COR-L47 (cell line): ENCODE measurements around the gene NOTCH4.
"Not testable (repeated sequence)": the region's sequence is repeated elsewhere in the genome, so short reads cannot be mapped to it uniquely, and the experiment has no call there.

Experiments
- DNase-seq: peaks from one replicate; lab custom pipeline; 2025; lab: John Stamatoyannopoulos, UW

Gene NOTCH4

DNA sequence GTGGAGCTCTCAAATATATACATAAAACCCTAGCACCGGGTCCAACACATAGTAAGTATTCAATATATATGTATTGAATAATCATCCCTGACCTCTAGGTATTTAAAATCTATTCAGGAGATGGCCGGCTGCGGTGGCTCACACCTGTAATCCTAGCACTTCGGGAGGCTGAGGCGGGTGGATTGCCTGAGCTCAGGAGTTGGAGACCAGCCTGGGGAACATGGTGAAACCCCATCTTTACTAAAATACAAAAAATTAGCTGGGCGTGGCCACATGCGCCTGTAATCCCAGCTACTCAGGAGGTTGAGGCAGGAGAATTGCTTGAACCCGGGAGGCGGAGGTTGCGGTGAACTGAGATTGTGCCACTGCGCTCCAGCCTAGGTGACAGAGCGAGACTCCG is 30.8 kb downstream of the NOTCH4 start:
- DNase-seq = not testable (repeated sequence)

DNA sequence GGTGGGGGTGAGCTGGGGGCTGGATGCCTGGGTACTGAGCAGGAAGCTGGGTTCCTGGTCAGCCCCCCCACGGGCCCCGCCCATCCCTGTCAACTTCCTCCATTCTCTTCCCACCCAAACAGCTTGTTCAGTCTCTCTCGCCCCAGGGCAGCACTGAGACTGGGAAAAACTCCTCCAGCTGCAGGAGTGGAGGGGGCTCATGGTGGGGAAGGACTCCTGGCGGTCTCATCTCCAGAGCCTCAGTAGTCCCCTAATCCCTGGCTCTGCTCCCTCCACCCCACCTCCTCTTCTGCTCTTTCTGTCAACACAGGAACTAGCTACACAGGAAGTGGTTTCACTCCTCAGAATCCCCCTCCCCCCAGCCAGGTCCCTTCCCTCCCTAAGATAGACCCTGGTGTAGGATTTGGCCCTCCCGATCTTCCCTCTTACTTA is 31.2 kb downstream of the NOTCH4 start, which contains the start of gene GPSM3:
Gene GPSM3, minus strand, starts transcription at position 36 of the 432 bp plus-strand sequence. CDS start 130 bp downstream, outside the sequence.
- peak; percentile 11 for DNase-seq

DNA sequence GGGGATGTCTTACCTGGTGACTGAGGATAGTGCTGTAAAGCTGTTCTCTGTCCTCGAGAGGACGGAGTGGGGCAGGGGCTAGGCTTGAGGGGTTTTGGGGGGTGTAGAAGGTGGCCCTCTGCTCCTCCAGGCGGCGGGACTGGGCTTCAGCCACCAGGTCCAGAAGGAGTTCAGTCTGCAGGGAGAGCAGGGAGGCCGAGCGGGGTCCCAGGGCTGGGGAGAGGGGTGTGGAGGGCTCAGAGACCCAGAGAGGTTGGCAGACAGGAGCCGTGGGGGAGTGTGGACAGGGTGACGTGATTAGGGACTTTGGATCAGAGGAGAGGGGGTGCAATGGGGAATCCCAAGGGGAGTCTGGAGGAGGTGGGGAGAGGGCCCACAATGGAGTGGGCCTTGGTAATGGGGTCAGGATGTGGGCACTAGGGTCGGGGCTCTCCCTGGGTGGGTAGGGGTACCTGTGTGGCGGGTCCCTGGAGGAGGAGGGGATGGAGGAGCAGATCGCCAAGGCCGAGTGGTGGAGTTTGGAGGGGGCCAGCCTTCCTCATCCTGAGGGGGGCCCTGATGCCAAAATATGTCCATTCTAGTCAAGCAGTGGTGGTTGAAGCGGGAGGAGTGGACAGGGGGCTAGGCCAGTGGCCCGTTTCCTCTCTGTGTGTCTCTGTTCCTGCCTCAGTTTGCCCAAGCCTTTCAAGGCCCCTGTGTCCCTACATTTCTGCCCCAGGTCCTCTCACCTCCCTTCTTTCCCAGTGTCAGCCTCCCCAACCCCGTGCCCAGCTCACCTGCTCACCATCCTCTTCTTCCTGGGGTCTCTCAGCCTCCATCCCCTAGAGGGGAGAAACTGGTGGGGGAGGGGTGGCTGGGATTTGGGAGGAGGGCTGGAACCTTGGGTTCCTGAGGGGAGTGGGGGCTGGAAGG is 31.9 kb downstream of the NOTCH4 start:
- no peak for DNase-seq

DNA sequence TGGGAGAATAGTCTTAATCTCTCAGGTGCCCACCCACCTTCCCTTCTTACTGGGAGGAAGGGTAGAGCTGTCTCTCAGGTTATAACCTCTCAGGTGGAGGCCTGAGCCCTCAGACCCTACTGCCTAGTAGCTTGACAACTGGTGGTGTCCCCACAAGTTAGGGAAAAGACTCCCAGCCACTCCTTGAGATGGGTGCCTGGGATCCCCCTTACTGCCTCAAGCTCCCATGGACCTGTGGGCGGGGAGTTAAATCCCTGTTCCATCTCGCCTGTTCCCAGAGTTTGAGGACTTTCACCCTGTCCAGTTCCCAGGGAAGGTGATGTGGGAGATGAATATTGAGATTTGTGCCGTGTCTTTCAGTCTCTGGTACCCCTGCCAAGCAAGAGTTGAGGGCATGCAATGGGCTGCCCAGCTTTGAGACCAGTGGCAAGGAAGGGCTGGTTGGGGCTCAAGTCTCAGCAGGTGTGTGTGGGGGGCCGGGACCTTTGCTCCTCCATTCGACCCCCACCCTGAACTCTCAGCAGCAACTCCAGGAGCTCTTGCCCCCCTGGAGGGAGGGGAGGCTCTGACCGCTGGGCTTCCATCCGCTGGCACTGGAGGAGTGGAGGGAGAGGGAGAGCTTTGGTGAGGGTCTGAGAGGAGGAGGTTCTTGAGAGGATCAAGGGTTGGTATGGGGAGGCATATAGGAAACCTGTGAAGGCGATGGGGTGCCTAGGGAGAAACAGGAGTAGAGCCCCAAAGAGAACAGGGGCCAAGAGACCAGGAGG is 32.8 kb downstream of the NOTCH4 start:
- DNase-seq = no peak

DNA sequence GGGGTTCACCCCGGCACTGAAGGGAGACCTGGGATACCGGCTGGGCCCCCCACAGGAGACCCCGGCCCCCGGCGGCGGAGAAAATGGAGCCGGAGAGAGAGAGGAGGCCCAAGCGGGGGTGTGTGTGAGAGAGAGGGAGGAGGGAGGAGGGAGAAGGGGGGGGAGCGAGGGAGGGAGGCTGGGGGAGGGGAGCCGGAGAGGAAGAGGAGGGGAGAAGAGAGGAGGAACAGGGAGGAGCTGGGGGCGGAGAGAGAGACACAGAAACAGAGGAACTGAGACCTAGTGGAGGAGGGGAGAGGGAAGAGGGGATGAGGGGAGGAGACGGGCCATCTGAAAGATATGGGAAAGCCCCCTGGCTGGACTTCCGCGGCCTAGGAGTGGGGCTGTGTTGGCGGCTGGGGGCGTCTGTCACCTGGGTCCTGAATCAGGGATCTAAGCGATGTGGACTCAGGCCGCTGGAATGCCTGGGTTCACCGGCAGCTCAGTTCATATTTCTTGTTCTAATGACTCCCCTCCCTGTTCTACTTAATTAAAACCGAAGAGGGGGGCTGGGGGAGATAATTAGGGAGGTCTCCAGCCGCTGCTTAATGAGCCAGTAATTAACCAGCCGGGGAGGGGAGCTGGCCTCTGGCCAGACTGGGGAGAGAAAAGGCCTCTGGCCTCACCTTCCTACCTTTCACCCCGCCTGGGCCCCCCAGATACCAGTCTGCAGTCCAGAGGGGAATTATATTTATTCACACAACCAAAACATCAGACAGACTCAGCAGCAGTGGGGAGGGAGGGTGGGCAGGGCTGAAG is 33.6 kb downstream of the NOTCH4 start, which contains the start of gene PBX2:
Gene PBX2, minus strand, starts transcription at position 149 of the 798 bp plus-strand sequence. CDS start 287 bp downstream, outside the sequence.
- peak; percentile 76 for DNase-seq

DNA sequence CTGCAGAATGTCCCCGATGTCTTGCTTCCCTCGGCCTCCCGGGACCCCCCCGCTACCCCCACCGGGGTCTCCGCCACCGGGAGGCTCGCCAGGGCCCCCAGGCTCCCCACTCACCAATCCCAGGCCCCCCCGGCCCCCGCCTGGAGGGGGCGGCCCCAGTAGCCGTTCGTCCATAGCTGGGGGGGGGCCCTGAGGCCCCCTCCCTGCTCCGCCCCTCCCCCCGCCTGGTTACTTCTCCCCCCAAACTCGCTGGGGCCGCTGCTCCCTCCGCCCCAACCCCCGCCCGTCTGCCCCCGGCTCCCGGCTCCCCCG is 34.2 kb downstream of the NOTCH4 start:
- no peak for DNase-seq

DNA sequence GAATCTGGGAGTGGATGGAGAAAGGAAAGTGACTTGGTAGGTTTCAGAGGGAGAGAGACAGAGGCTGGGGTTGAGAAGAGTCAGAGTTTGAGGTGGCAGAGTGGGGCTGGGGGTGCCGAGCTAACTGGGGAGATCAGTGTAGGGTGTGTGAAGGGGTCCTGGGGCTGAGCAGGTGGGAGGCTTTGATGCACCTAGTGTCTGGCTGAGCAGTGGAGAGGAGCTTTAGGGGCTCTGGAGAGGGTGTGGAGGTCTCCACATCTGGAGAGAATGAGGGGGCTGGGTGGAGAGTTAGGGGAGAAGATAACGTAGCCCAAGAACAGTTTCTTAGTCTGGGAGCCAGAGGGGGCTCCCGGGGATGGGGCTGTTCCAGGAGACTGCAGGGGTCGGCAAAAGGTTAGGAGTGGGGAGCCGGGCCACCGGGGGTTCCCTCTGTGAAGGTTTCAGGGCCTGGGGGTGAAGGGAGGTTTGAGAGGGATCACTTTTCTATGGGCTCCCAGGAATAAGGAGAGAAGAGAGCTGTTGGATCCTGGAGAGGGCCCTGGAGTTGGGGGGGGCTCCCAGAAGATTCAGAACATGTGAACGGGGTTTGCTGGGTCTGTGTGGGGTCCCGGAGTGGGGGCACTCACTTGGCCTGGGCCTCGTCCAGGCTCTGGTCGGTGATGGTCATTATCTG is 34.7 kb downstream of the NOTCH4 start:
- no peak for DNase-seq

DNA sequence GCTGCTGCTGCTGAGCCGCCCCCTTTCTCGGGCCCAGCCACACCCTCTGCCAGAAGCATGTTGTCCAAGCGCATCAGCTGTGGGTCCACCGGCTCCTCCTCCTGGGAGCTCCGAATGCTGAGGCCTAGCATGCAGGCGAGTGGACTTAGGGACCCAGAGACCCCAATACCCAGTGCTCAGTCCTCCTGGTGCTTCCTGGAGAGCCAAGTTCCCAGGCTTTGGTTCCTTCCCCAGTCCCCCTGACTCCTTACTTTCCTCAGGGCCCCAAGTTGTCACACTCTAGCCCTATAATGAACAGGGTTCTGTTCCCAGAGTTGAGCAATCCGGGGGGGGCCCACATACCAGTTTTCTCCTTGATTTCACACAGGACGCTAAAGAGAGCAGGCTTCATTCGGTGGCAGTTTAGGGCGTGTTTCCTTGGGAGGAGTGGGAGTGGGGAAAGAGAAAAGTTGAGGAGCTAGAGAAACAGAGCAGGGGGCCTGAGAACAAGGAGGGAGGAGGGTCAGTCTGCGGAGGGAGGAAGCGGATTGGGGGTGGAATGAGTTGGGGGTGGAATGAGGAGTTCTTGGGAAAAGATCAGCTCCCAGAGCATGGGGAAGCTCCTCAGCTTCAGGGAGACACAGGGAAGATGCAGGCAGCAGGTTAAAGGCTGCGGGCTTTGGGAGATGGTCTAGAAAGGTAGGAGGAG is 35.3 kb downstream of the NOTCH4 start:
- no peak for DNase-seq

DNA sequence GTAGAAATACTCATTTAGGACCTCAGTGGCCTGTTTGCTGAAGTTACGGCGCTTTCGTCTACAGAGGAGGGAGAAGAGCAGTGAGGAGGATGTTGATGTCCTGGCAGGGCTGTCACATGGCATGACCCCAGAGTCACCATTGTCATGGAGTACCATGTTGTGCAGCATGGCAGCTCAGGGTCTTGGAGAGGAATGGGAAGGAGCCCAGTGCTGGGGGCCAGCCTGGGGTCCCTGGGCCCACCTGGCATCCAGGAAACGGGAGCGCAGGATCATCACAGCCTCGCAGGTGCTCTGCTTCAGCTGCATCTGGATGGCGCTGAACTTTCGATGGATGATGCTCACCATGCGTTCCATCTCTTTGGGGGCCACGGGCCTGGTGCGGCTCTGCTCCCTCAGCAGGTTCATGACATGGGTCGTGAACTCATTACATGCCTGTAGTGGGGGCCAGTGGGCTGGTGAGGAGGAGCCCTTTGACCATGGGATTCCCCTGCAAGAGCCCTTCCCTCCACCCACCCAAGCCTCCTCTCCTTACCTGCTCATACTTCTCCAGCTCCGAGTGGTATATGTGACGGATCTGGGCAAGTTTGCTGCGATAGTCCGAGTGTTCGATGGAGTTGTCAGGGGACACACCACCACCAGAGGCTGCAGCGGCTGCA is 36.0 kb downstream of the NOTCH4 start:
- DNase-seq = not testable (repeated sequence)

DNA sequence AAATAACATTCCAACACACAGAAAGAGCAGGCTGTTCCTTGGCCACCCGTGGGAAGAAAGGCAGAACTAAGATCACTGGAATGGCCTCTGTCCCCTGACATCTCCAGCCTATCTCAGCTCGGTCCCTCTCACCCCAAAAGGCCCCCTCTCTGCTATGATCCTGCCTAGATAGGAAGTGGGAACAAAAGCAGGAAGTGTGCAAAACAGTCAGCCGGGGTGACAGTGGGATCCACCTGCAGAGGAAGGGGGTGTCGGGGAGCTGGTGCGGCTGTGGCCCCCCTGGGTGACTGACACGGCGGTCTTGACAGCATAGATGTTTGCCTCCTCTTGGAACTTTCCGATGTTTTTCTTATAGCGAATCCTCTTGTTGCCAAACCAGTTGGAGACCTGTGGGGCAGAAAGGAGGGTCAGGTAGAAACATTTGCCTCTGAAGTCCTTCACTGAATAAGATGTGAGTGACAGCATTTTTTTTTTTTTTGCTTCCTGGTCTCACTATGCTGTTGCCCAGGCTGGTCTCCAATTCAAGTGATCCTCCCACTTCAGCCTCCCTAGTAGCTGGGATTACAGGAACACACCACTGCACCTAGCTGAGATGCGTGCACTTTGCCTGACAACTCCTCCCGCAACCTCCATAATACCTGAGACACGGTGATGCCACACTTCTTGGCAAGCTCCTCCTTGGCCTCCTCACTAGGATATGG is 36.7 kb downstream of the NOTCH4 start:
- DNase-seq = no peak

DNA sequence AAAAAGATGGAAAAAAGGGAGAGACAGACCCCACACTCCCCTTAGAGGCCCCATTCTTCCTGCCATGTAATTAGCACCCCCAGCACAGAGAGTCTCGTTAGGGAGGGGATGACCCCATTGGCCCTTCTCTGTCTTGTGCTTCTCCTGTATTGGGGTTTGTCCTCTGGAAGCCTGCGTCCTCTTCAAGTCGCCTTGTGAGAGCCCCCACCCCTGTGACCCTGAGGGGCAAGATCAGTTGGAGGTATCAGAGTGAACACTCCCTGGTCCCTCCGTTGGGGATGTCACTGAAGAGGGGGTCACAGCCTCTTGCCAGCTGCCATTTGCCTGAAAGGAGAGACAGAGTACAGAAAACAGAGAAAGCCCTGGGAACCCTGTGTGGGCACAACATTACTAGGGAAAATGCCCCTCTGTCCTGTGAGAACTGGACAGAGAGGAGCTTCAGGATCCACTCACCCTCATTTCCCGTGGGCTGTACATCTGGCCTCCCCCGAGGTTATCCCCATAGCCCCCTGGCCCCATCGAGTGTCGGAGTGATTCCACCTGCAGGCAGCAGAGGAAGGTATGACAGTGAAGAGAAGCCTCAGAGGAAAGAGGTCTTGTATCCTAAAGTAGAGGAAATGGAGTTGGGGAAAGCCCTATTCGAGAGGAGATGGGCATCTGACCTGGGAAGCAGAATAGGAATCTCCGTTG is 37.6 kb downstream of the NOTCH4 start:
- not testable (repeated sequence) for DNase-seq

DNA sequence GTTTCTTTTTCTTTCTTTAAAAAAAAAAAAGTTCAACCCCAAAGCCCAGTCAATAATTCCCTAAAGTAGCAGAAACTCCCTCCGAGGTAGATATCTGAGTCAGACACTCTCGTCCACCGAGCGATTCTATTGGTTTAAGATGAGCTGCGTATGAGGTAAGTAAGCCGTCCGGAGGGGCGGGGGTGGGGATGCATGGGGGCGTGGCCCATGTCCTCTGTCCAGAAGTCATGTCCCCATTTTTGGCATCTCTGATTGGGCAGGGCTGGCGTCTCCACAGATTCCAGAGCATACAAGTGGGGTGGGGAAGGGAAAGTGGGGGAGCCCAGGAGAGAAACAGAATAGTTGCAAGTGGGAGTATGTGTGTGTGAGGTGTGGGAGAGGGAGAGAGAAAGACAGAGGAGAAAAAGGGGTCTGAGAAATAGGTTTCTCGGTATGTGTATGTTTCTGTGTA is 38.2 kb downstream of the NOTCH4 start:
- not testable (repeated sequence) for DNase-seq

DNA sequence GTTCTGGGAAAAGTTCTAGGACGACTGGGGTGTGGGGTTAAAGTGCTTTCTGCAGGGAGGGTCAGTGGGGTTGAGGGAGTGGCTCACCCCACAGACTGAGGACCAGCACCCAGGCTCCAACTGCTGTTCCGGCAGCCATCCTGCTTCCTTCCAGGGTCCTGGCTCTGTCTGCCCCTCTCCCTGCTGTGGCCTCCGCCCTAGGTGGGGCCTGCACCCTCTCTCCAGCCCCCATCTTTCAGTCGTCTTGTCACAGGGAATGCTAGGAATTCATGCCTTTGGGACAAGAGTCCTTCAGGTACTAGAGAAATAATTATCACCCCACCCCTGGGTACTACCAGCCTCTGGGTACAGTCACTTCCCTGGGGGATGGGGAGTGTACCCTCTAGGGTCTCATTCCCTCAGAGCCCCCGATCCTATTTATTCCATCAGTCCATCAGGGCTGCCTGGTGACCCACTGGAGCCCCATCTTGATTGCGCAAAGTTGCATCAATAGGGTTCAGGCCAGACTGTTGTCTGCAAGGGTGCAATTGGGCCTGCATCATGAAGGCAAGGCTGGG is 39.7 kb downstream of the NOTCH4 start, which contains the start of gene AGER:
Gene AGER, minus strand, starts transcription at position 170 of the 557 bp plus-strand sequence. Its CDS starts 31 bp downstream, at position 139.
- DNase-seq = no peak

DNA sequence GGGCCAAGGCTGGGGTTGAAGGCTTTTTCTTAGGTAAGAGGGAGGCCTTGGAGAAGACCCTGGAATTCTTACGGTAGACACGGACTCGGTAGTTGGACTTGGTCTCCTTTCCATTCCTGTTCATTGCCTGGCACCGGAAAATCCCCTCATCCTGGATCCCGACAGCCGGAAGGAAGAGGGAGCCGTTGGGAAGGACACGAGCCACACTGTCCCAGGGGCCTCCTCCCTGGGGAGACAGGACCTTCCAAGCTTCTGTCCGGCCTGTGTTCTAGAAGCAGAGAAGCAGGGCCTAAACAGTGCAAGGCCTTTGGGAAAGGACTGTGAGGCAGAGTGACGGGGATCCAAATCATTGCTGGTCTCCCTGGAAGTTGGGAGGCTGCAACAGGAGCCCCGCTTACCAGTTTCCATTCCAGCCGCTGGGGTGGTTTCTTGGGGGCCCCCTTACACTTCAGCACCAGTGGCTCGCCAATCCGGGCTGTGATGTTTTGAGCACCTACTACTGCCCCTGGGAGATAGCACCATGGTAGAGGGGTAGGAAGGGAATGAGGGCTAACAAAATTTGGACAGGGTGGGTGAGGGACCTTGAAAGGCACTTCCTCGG is 40.3 kb downstream of the NOTCH4 start:
- DNase-seq = no peak

DNA sequence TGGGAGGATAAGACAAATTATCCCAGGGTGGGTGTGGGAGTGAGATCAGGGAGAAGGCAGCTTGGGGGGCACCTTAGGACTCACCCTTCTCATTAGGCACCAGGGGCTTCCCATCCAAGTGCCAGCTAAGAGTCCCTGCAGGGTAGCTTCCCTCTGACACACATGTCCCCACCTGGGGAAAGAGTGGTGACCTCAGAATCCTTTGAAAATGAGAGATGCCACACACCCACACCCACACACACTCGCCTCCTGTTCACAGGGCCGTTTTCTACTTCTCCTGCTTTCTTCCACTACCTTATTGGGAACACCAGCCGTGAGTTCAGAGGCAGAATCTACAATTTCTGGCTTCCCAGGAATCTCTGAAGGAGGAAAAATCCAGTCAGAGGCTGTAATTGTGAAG is 40.8 kb downstream of the NOTCH4 start:
- no peak for DNase-seq

DNA sequence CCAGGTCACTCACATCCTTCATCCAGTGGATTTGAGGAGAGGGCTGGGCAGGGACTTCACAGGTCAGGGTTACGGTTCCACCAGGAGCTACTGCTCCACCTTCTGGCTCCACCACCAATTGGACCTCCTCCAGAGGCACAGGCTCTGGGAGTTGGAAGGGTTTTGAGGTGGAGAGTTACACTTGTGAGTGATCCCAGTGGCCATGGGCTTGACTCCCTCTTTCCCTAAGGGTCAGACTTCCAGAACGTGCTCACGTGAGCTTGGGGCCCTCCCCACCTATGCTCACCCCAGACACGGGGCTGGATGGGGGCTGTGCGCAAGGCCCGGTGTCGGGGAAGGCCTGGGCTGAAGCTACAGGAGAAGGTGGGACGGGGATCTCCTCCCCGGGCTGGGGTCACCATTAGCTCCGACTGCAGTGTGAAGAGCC is 41.3 kb downstream of the NOTCH4 start:
- no peak for DNase-seq

DNA sequence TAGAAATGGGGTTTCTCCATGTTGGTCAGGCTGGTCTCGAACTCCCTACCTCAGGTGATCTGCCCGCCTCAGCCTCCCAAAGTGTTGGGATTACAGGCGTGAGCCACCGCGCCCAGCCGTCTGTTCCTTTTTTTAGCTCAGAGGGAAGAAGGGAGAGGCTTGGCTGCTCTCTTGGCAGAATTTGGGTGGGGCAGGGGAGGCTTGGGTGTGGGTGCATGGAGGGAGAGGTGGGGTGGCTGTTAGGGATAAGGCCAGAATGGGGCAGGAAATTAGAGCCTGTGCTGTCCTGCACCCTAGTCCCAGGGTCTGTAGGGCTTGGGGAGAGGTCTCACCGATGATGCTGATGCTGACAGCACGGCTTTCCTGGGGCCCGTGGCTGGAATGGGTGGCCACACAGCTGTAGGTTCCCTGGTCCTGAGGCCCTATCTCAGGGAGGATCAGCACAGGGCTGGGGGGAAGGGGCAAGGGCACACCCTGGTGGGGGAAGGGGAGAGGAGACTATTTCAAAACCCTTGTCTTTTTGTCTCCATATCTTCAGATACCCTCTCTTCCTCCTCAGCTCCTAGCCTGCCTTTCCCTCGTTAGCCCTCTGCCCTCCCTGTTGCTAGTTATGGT is 41.8 kb downstream of the NOTCH4 start:
- no peak for DNase-seq
